Kidney epithelial cell (primary cell): ENCODE results near the gene NT5C2. TPM values are rescaled to one million over a fixed set of nuclear protein-coding genes. Genes with fewer than 3 reads are reported as not detected.
"Not testable (repeated sequence)": the region's sequence is repeated elsewhere in the genome, so short reads cannot be mapped to it uniquely, and the experiment has no call there.

Experiments used
- DNase-seq: peaks from one replicate; pipeline ENCODE4 v3.0.0-alpha.2; 2010; ENCODE audit warnings: low read depth
- H3K27me3 ChIP-seq: 2 replicates; pipeline ENCODE4 v1.6.0; 2011; ENCODE audit warnings: low read length; ENCODE audit not compliant: control insufficient read depth, insufficient read depth
- H3K36me3 ChIP-seq: 2 replicates; pipeline ENCODE4 v1.5.1; 2011; ENCODE audit warnings: low read length; ENCODE audit not compliant: control insufficient read depth, insufficient read depth
- H3K4me3 ChIP-seq: 2 replicates; pipeline ENCODE4 v1.5.1; 2011; ENCODE audit warnings: low read depth, mild to moderate bottlenecking, control low read depth, low read length
- total RNA-seq: library from RNA; depleted of rRNA; stranded (reverse); fragments of >200 nt; gene quantifications from 2 replicates; pipeline ENCODE4 v1.2.3, GENCODE V29; 2015
- TF ChIP-seq, protein P1 (sequence below): IDR thresholded peaks from 2 replicates; pipeline ENCODE4 v1.5.1; 2011; ENCODE audit warnings: mild to moderate bottlenecking, moderate library complexity, low read length, control low read depth, inconsistent platforms; ENCODE audit not compliant: insufficient read depth, poor library complexity, severe bottlenecking

Gene NT5C2
- total RNA-seq, 1 donor from 2014 or later, result 90.7 TPM

GRCh38 chr10:103145046-103145445, 48.0 kb downstream of the NT5C2 start:
- Histone ChIP-seq H3K4me3 (no peak overlapping the region), H3K27me3 (no peaks in the 10 kb centered on the region), H3K36me3 (no peaks in the 10 kb centered on the region)
- no peak for DNase-seq
- TF ChIP-seq, protein P1, sequence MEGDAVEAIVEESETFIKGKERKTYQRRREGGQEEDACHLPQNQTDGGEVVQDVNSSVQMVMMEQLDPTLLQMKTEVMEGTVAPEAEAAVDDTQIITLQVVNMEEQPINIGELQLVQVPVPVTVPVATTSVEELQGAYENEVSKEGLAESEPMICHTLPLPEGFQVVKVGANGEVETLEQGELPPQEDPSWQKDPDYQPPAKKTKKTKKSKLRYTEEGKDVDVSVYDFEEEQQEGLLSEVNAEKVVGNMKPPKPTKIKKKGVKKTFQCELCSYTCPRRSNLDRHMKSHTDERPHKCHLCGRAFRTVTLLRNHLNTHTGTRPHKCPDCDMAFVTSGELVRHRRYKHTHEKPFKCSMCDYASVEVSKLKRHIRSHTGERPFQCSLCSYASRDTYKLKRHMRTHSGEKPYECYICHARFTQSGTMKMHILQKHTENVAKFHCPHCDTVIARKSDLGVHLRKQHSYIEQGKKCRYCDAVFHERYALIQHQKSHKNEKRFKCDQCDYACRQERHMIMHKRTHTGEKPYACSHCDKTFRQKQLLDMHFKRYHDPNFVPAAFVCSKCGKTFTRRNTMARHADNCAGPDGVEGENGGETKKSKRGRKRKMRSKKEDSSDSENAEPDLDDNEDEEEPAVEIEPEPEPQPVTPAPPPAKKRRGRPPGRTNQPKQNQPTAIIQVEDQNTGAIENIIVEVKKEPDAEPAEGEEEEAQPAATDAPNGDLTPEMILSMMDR, result no peak

GRCh38 chr10:103144041-103144440, 49.0 kb downstream of the NT5C2 start:
- no peaks in the 10 kb centered on the region for H3K27me3 ChIP-seq
- H3K36me3 ChIP-seq, result no peaks in the 10 kb centered on the region
- no peak for DNase-seq
- TF ChIP-seq, protein P1, result no peak
- no peak overlapping the region for H3K4me3 ChIP-seq

DNA sequence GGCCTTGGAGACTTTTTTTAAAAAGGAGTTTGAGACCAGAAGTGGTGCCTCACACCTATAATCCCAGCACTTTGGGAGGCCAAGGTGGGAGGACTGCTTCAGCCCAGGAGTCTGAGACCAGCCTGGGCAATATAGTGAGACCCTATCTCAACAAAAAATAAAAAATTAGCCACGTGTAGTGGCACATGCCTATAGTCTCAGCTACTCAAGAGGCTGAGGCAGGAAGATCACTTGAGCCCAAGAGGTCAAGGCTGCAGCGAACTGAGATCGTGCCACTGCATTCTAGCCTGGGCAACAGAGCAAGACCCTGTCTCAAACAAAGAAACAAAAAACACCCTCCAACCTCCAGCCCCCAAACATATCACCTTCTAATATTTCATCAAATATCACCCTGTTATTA, 49.4 kb downstream of the NT5C2 start:
- not testable (repeated sequence) for H3K36me3 ChIP-seq, H3K4me3 ChIP-seq, DNase-seq, H3K27me3 ChIP-seq

DNA sequence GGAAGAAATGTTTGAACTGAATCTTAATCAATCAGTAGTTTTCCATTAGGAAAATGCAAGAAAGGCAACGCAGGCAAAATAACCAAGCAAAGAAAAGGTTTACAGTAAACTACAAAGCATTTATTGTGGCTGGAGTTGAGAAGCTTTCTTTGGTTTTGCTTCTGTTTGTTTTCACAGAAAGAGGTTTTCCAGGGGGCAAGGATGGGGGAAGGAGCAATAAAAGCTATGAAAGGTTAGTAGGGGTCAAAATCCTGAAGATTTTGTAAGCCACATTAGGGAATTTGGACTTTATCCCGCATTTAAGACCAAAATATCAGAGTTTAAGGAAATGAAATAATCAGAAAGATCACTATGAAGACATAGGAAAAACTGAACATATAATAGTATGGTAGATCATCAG, 51.1 kb downstream of the NT5C2 start:
- no peaks in the 10 kb centered on the region for H3K36me3 ChIP-seq
- DNase-seq, result no peak
- H3K4me3 ChIP-seq, result no peak overlapping the region
- H3K27me3 ChIP-seq, result no peaks in the 10 kb centered on the region
- TF ChIP-seq, protein P1, result no peak

DNA sequence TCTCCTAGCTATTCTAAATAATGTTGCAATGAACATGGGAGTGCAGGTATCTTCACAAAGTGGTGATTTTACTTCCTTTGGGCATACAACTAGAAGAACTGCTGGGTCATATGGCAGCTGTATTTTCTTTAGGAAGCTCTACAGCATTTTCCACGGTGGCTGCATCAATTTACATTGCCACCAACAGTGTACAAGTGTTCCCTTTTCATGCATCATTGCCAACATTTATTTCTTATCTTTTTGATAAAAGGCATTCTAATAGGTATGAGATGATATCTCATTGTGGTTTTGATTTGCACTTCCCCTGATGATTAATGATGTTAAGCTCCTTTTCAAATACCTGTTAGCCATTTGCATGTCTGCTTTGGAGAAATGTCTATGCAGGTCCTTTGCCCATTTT, 52.6 kb downstream of the NT5C2 start:
- H3K27me3 ChIP-seq, result no peaks in the 10 kb centered on the region
- DNase-seq, result no peak
- H3K36me3 ChIP-seq, result no peaks in the 10 kb centered on the region
- TF ChIP-seq, protein P1, result no peak
- no peak overlapping the region for H3K4me3 ChIP-seq

GRCh38 chr10:103139803-103140202, 53.3 kb downstream of the NT5C2 start:
- Histone ChIP-seq H3K4me3 (no peak overlapping the region), H3K27me3 (no peaks in the 10 kb centered on the region), H3K36me3 (no peaks in the 10 kb centered on the region)
- DNase-seq, result no peak
- TF ChIP-seq, protein P1, result no peak

DNA sequence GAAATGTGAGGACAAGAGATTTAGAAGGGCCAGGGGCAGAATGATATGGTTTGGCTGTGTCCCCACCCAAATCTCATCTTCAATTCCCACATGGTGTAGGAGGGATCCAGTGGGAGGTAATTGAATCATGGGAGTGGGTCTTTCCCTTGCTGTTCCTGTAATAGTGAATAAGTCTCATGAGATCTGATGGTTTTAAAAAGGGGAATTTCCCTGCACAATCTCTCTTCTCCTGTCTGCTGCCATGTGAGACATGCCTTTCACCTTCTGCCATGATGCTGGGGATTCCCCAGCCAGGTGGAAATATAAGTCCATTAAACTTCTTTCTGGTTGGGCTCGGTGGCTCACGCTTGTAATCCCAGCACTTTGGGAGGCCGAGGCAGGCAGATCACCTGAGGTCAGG, 57.9 kb downstream of the NT5C2 start:
- not testable (repeated sequence) for H3K4me3 ChIP-seq, H3K36me3 ChIP-seq, DNase-seq, H3K27me3 ChIP-seq
